K562 (cell line): Measurements from ENCODE around the gene TP53BP1. TPM values are rescaled to one million over a fixed set of nuclear protein-coding genes. Genes with fewer than 3 reads are reported as not detected.
A peak's percentile ranks its signal among the peaks of the same experiment; 100 is the strongest.

Source experiments
- ATAC-seq: fragments of 200-7000 bp; cut with Tn5 transposase; 3 replicates; pipeline ENCODE4 v1.9.1; 2020; ENCODE audit warnings: moderate library complexity
- BruUV-seq: library from RNA; stranded (reverse); fragments of 400-500 nt; replicated peaks from 2 replicates; lab custom pipeline; 2021; lab: Mats Ljungman, UMichigan
- CTCF ChIA-PET: fragments of 300-600 bp; formaldehyde crosslinking; extraction: SDS; loops from one replicate; lab custom pipeline; 2021; ENCODE audit warnings: low intra/inter-chr PET ratio; lab: Yijun Ruan, JAX
- POLR2A ChIA-PET: fragments of 300-600, 350-650 bp; sonication (Branson Sonifier 250); formaldehyde crosslinking; extraction: SDS; loops from one replicate; lab custom pipeline; 2021; ENCODE audit warnings: antibody characterized with exemption, inconsistent platforms; lab: Yijun Ruan, JAX
- DNase-seq, 4 experiments: peaks; one replicate each; pipeline versions ENCODE4 v3.0.0 to v3.0.0-alpha.2; 2011 to 2018; ENCODE audit warnings: low spot score in 3 of 4, mixed read lengths in 3 of 4; ENCODE audit errors: extremely low read depth in 1 of 4
- FAIRE-seq: peaks from 2 replicates; lab custom pipeline; 2011; peaks lifted over from hg19 to GRCh38; lab: Jason Lieb, UNC
- H2AFZ ChIP-seq: 2 replicates; pipeline ENCODE4 v1.6.0; 2011; ENCODE audit warnings: low read depth, low read length, control low read depth, inconsistent platforms
- H3K27ac ChIP-seq: fragments of 200-600 bp; 3 replicates; pipeline ENCODE4 v1.8.0; 2011; ENCODE audit warnings: low read depth, mild to moderate bottlenecking, control low read depth, inconsistent platforms, low read length, moderate library complexity, mixed read lengths; ENCODE audit errors: extremely low read depth
- H3K27me3 ChIP-seq, 2 experiments: fragments of 300-600 bp in 1 of 2; 2 replicates in 1 of 2; 3 replicates in 1 of 2; pipeline versions ENCODE4 v1.6.0 to v1.8.0; 2011; ENCODE audit warnings: inconsistent platforms in 2 of 2, low read length in 2 of 2, mild to moderate bottlenecking in 1 of 2, mixed read lengths in 1 of 2, moderate library complexity in 1 of 2; ENCODE audit not compliant: control insufficient read depth in 2 of 2, insufficient read depth in 2 of 2
- H3K36me3 ChIP-seq: fragments of 300-600 bp; 3 replicates; pipeline ENCODE4 v1.8.0; 2011; ENCODE audit warnings: mild to moderate bottlenecking, low read length, inconsistent platforms; ENCODE audit not compliant: control insufficient read depth, insufficient read depth
- H3K4me1 ChIP-seq, 2 experiments: fragments of 200-600 bp in 1 of 2; replicated peaks in 1 of 2; 2 replicates in 1 of 2; 3 replicates in 1 of 2; pipeline versions ENCODE4 v1.5.1 to v1.8.0; 2011; ENCODE audit warnings: inconsistent platforms in 2 of 2, low read length in 2 of 2, mild to moderate bottlenecking in 1 of 2, mixed read lengths in 1 of 2, moderate library complexity in 1 of 2; ENCODE audit not compliant: control insufficient read depth in 2 of 2, insufficient read depth in 2 of 2
- H3K4me2 ChIP-seq: 2 replicates; pipeline ENCODE4 v1.6.1; 2011; ENCODE audit warnings: low read length, control low read depth, inconsistent platforms, mixed read lengths; ENCODE audit not compliant: insufficient read depth
- H3K4me3 ChIP-seq: fragments of 200-600 bp; sonication (generic), shearing (Covaris generic); 2 replicates; pipeline ENCODE4 v1.5.1; 2016; ENCODE audit warnings: control low read depth, inconsistent platforms
- H3K79me2 ChIP-seq: fragments of 200-600 bp; 3 replicates; pipeline ENCODE4 v1.8.0; 2011; ENCODE audit warnings: low read length, inconsistent platforms; ENCODE audit not compliant: control insufficient read depth, insufficient read depth
- H3K9ac ChIP-seq, 2 experiments: 2 replicates each; pipeline versions ENCODE4 v1.6.0 to v1.6.1; 2011; ENCODE audit warnings: low read depth in 2 of 2, low read length in 2 of 2, control low read depth in 1 of 2, inconsistent platforms in 1 of 2, mild to moderate bottlenecking in 1 of 2, mixed read lengths in 1 of 2; ENCODE audit not compliant: insufficient read depth in 1 of 2
- H3K9me1 ChIP-seq: one replicate; pipeline ENCODE4 v1.6.0; 2011; ENCODE audit warnings: inconsistent platforms, mild to moderate bottlenecking, low read length, moderate library complexity; ENCODE audit not compliant: control insufficient read depth, insufficient read depth
- H3K9me3 ChIP-seq: replicated peaks from 2 replicates; pipeline ENCODE4 v1.5.1; 2011; ENCODE audit warnings: low read depth, low read length, inconsistent platforms; ENCODE audit not compliant: control insufficient read depth, insufficient read depth
- H4K20me1 ChIP-seq: replicated peaks from 2 replicates; pipeline ENCODE4 v1.6.1; 2011; ENCODE audit warnings: low read length, inconsistent platforms, mixed read lengths; ENCODE audit not compliant: control insufficient read depth, insufficient read depth
- CBFA2T2 ChIP-seq: fragments of 450-650 bp; conservative IDR thresholded peaks from 2 replicates; pipeline ENCODE4 v1.6.1; 2017; ENCODE audit warnings: mild to moderate bottlenecking
- CBFA2T3 ChIP-seq: fragments of 450-650 bp; IDR thresholded peaks from 2 replicates; pipeline ENCODE4 v1.6.1; 2017
- DACH1 ChIP-seq: fragments of 450-650 bp; IDR thresholded peaks from 2 replicates; pipeline ENCODE4 v1.6.1; 2018; ENCODE audit not compliant: partially characterized antibody
- NBN ChIP-seq: fragments of 450-650 bp; IDR thresholded peaks from 2 replicates; pipeline ENCODE4 v1.6.1; 2016; ENCODE audit warnings: low read depth, mild to moderate bottlenecking
- NFE2 ChIP-seq: IDR thresholded peaks from 2 replicates; pipeline ENCODE4 v1.6.1; 2014; ENCODE audit warnings: antibody characterized with exemption, low read depth
- NR2C1 ChIP-seq, 2 experiments: fragments of 450-650 bp; IDR thresholded peaks; 2 replicates each; pipeline ENCODE4 v1.6.1; 2017; ENCODE audit warnings: mild to moderate bottlenecking in 2 of 2, antibody characterized with exemption in 1 of 2, inconsistent platforms in 1 of 2, missing compliant biosample characterization in 1 of 2, missing genetic modification characterization in 1 of 2
- PML ChIP-seq: IDR thresholded peaks from 2 replicates; pipeline ENCODE4 v1.6.1; 2012; ENCODE audit warnings: low read length, inconsistent platforms
- PTRF ChIP-seq: fragments of 450-650 bp; IDR thresholded peaks from 2 replicates; pipeline ENCODE4 v1.6.1; 2016; ENCODE audit warnings: mild to moderate bottlenecking, missing genetic modification characterization, missing compliant biosample characterization
- TEAD4 ChIP-seq, 2 experiments: sonication (generic) in 1 of 2; formaldehyde crosslinking in 1 of 2; IDR thresholded peaks; 2 replicates each; pipeline versions ENCODE4 v1.6.1 to v1.8.0; 2012 to 2022; ENCODE audit warnings: borderline replicate concordance in 1 of 2, inconsistent platforms in 1 of 2, low read length in 1 of 2, mild to moderate bottlenecking in 1 of 2, missing genetic modification reagents in 1 of 2
- TGIF2 ChIP-seq: sonication (generic); formaldehyde crosslinking; IDR thresholded peaks from 2 replicates; pipeline ENCODE4 v1.8.1; 2022; ENCODE audit warnings: mild to moderate bottlenecking, missing genetic modification reagents, moderate library complexity
- ZBTB11 ChIP-seq, 3 experiments: fragments of 200-800 bp in 1 of 3; fragments of 250-450 bp in 1 of 3; fragments of 450-650 bp in 1 of 3; sonication (Bioruptor Pico) in 1 of 3; sonication (Bioruptor generic) in 1 of 3; formaldehyde crosslinking in 1 of 3; IDR thresholded peaks; 2 replicates each; pipeline versions ENCODE4 v1.6.1 to v1.8.0; 2016 to 2022; ENCODE audit warnings: mild to moderate bottlenecking in 2 of 3, missing genetic modification characterization in 2 of 3, missing compliant biosample characterization in 1 of 3, moderate library complexity in 1 of 3
- ZBTB9 ChIP-seq: fragments of 450-650 bp; formaldehyde crosslinking; IDR thresholded peaks from 2 replicates; pipeline ENCODE4 v1.4.0; 2020; ENCODE audit warnings: mild to moderate bottlenecking, moderate library complexity
- ZFP1 ChIP-seq: fragments of 450-650 bp; formaldehyde crosslinking; IDR thresholded peaks from 2 replicates; pipeline ENCODE4 v1.4.0; 2020; ENCODE audit warnings: mild to moderate bottlenecking, mixed read lengths
- ZNF512 ChIP-seq: IDR thresholded peaks from 2 replicates; pipeline ENCODE4 v1.6.1; 2016; ENCODE audit warnings: missing genetic modification characterization, missing compliant biosample characterization
- WGBS: fragments of 100-300 bp; shearing (Covaris generic); methylation state at CpG from one replicate; pipeline ENCODE4 v1.1.6; 2016; ENCODE audit warnings: low coverage, mixed read lengths; ENCODE audit not compliant: insufficient coverage; ENCODE audit errors: missing lambda C conversion rate; 5-methylcytosine and 5-hydroxymethylcytosine counted together
- in situ Hi-C: fragments of 300-500 bp; cut with MboI; formaldehyde crosslinking; loops from 4 replicates; pipeline ENCODE4 v1.15.0; 2018; ENCODE audit warnings: inconsistent platforms, mixed read lengths
- intact Hi-C: fragments of 100-400 bp; cut with micrococcal nuclease; formaldehyde crosslinking; loops from 2 replicates; pipeline ENCODE4 v1.14.2; 2022
- polyA plus RNA-seq, 8 experiments: library from polyadenylated mRNA; depleted of rRNA in 4 of 8; stranded (reverse) in 5 of 8; unstranded in 3 of 8; fragments of >200 nt; fragmentation: Nextera tagmentation in 2 of 8; fragmentation: Illumina TruSeq in 1 of 8; extraction: Ambion mirVana in 2 of 8; extraction: Trizol in 1 of 8; gene quantifications; 2 replicates each; pipeline versions ENCODE4 v1.2.1 to v1.2.3, GENCODE V29; 2011 to 2014; ENCODE audit warnings: inconsistent platforms in 1 of 8, missing spikeins in 1 of 8
- total RNA-seq, 7 experiments: library from RNA; depleted of rRNA in 6 of 7; stranded (reverse); fragments of >200 nt in 6 of 7; fragmentation: Illumina TruSeq in 2 of 7; extraction: Trizol in 2 of 7; gene quantifications; 2 replicates each; pipeline versions ENCODE4 v1.2.1 to v1.2.3, GENCODE V29; 2011 to 2021; ENCODE audit warnings: low replicate concordance in 1 of 7

Gene TP53BP1
- total and polyA plus RNA-seq, 9 of the 15 experiments (the other 6 are each of a cell fraction or from before 2014, with no cell fraction given), result 5.7 to 63.3 (median 30.9) TPM

GRCh38 chr15:43493703-43494472 is 932 bp upstream of the TP53BP1 start:
- ATAC-seq (peak; percentile 27), FAIRE-seq (peak; percentile 71), DNase-seq (peak; percentile 24 to 35 (median 28))
- in situ Hi-C loops, result no loop called here
- no peaks in the 10 kb centered on the region for H3K9me1 ChIP-seq
- peak overlapping the region in 1 of 2 experiments; percentile 60; a peak in 2 of 4 replicates for H3K9ac ChIP-seq
- H3K4me3 ChIP-seq, result peak overlapping the region; percentile 77
- intact Hi-C loops, result no loop called here
- H3K4me2 ChIP-seq, result peak overlapping the region; percentile 97
- peaks cover 23% of the 10 kb centered on the region; the same call in 2 of the 3 replicates for H3K36me3 ChIP-seq
- ChIA-PET POLR2A (interaction anchor here (0.6 to 1.9 kb wide), 7 partner anchors 10 to 719 kb away, joined by 3 to 8 read pairs (median 6); partner anchors contain the start of gene MAP1A), CTCF (no interaction called here)
- WGBS, result 32% methylated on average over 7 of the region's 7 CpGs
- 0 out of 3 replicates have a peak, but pooled peaks cover 10% of the 10 kb centered on the region for H3K79me2 ChIP-seq
- peak overlapping the region; percentile 80 for H3K27ac ChIP-seq
- H2AFZ ChIP-seq, result peak overlapping the region; percentile 98
- H3K9me3 ChIP-seq, result no peaks in the 10 kb centered on the region
- H3K27me3 ChIP-seq, result no peaks in the 10 kb centered on the region
- H3K4me1 ChIP-seq, result peaks cover 3 to 11% of the 10 kb centered on the region in 2 experiments; a peak in 3 of 5 replicates
- no peaks in the 10 kb centered on the region for H4K20me1 ChIP-seq
- no TSS peak for BruUV-seq
- TF ChIP-seq NBN (0 out of 2 replicates have a peak, but pooled peaks have one; percentile 27), NR2C1 (IDR thresholded peaks at IDR 0.05) (no peak), NR2C1 (tag; IDR thresholded peaks at IDR 0.05) (0 out of 2 replicates have a peak, but pooled peaks have one; percentile 0), ZFP1 (CRISPR knock-in tag) (no peak), ZNF512 (tag) (no peak), DACH1 (peak; percentile 2), CBFA2T2 (0 out of 2 replicates have a peak, but pooled peaks have one; percentile 11), TEAD4 (IDR thresholded peaks at IDR 0.05; ENCODE audit: low read length) (no peak), TEAD4 (CRISPR knock-in tag; IDR thresholded peaks at IDR 0.05; ENCODE audit: borderline replicate concordance) (no peak), TGIF2 (CRISPR knock-in tag) (no peak), CBFA2T3 (0 out of 2 replicates have a peak, but pooled peaks have one; percentile 5), NFE2 (peak; percentile 63), PTRF (no peak), ZBTB9 (CRISPR knock-in tag) (0 out of 2 replicates have a peak, but pooled peaks have one; percentile 48), PML (no peak), ZBTB11 (CRISPR knock-in tag; IDR thresholded peaks at IDR 0.05) (no peak; a peak in 1 of 6 replicates)
